ENCODE measurements around the gene NAT8L. TPM values are rescaled to one million over a fixed set of nuclear protein-coding genes. Genes with fewer than 3 reads are reported as not detected.
"Not testable (repeated sequence)": the region's sequence is repeated elsewhere in the genome, so short reads cannot be mapped to it uniquely, and the experiment has no call there.

Gene NAT8L
- not detected for polyA plus RNA-seq

GRCh38 chr4:2059046-2059725 lies at the start of gene NAT8L:
Gene NAT8L, plus strand, starts transcription at chr4:2059327. Its CDS starts 185 bp downstream, at chr4:2059512.
- Mint-ChIP-seq H3K27ac (no peak within 1 kb of the TSS), H3K36me3 (no peaks in the 10 kb centered on the region), H3K4me3 (no peak within 1 kb of the TSS), H3K4me1 (peaks cover 0 to 3% of the 10 kb centered on the region in 2 donors), H3K9me3 (no peaks in the 10 kb centered on the region), H3K27me3 (ENCODE audit: low read depth in 3 of 3) (peaks cover 2 to 18% (median 6%) of the 10 kb centered on the region in 3 donors)
- DNase-seq = no peak

- peaks cover 0 to 8% (median 0%) of the 10 kb centered on the region in 3 donors for H3K36me3 Mint-ChIP-seq
- no peaks in the 10 kb centered on the region for H3K9me3 Mint-ChIP-seq
- DNase-seq = peak; percentile 68 to 71 (median 70)
- H3K27me3 Mint-ChIP-seq (ENCODE audit: low read depth in 3 of 3) = peaks cover 8 to 20% (median 19%) of the 10 kb centered on the region in 3 donors
- H3K4me1 Mint-ChIP-seq = peaks cover 27 to 38% of the 10 kb centered on the region in 2 donors
- peak overlapping the region; percentile 86 to 95 (median 91) for H3K4me3 Mint-ChIP-seq
- peak overlapping the region; percentile 90 to 96 (median 93) for H3K27ac Mint-ChIP-seq
These were observed 49.4 kb upstream of the NAT8L start for GRCh38 chr4:2009651-2010233.

- Mint-ChIP-seq H3K9me3 (no peaks in the 10 kb centered on the region), H3K36me3 (no peaks in the 10 kb centered on the region), H3K4me1 (peaks cover 22 to 26% of the 10 kb centered on the region in 2 donors), H3K27ac (no peak overlapping the region), H3K4me3 (no peak overlapping the region), H3K27me3 (ENCODE audit: low read depth in 3 of 3) (peaks cover 12 to 20% (median 19%) of the 10 kb centered on the region in 3 donors)
- no peak for DNase-seq
These were observed 47.5 kb upstream of the NAT8L start for GRCh38 chr4:2011583-2011982.

DNA sequence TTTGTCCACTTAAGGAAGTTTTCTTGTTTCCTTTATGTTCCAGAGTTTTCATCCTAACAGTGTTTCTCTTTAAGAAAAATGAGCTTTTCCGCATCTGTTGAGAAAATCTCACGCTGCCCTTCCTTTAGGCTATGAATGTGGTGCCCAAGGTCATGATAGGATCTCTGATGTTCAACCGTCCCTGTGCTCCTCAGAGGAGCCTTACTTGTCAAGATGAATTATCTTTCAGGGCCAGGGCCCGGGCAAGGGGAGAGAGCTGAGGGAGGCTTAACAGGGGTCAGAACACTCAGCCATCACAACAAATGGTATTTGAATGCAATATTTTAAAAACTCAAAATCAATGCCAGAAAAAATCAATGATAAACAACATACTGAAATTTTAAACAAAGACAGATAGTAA lies 44.1 kb upstream of the NAT8L start:
- no peak overlapping the region for H3K27ac Mint-ChIP-seq
- H3K9me3 Mint-ChIP-seq = no peaks in the 10 kb centered on the region
- H3K36me3 Mint-ChIP-seq = no peaks in the 10 kb centered on the region
- peaks cover 7 to 19% (median 11%) of the 10 kb centered on the region in 3 donors for H3K27me3 Mint-ChIP-seq (ENCODE audit: low read depth in 3 of 3)
- peaks cover 4 to 8% of the 10 kb centered on the region in 2 donors for H3K4me1 Mint-ChIP-seq
- H3K4me3 Mint-ChIP-seq = no peak overlapping the region
- DNase-seq = no peak

DNA sequence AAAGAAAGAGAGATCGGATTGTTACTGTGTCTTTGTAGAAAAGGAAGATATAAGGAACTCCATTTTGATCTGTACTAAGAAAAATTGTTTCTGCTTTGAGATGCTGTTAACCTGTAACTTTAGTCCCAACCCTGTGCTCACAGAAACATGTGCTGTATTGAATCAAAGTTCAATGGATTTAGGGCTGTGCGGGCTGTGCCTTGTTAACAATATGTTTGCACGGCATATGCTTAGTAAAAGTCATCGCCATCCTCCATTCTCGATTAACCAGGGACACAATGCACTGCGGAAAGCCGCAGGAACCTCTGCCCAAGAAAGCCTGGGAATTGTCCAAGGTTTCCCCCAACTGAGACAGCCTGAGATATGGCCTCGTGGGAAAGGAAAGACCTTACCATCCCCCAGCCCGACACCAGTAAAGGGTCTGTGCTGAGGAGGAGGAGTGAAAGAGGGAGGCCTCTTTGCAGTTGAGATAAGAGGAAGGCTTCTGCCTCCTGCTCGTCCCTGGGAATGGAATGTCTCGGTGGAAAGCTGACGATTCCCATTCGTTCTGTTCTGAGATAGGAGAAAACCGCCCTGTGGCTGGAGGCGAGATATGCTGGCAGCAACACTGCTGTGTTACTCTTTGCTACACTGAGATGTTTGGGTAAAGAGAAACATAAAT lies 37.6 kb upstream of the NAT8L start:
- H3K9me3 Mint-ChIP-seq, H3K36me3 Mint-ChIP-seq, H3K4me1 Mint-ChIP-seq, H3K4me3 Mint-ChIP-seq, H3K27ac Mint-ChIP-seq, DNase-seq: not testable (repeated sequence)
- peaks cover 12 to 21% (median 16%) of the 10 kb centered on the region in 3 donors for H3K27me3 Mint-ChIP-seq (ENCODE audit: low read depth in 3 of 3)

GRCh38 chr4:2024683-2025082 lies 34.4 kb upstream of the NAT8L start:
- Mint-ChIP-seq H3K36me3 (no peaks in the 10 kb centered on the region), H3K4me1 (no peaks in the 10 kb centered on the region), H3K9me3 (peaks cover 0 to 2% (median 0%) of the 10 kb centered on the region in 6 donors), H3K27ac (no peak overlapping the region), H3K27me3 (ENCODE audit: low read depth in 3 of 3) (peaks cover 11 to 29% (median 12%) of the 10 kb centered on the region in 3 donors), H3K4me3 (no peak overlapping the region)
- no peak for DNase-seq

- Mint-ChIP-seq H3K9me3 (peaks cover 0 to 2% (median 0%) of the 10 kb centered on the region in 6 donors), H3K4me3 (no peak overlapping the region), H3K4me1 (no peaks in the 10 kb centered on the region), H3K36me3 (no peaks in the 10 kb centered on the region), H3K27ac (no peak overlapping the region), H3K27me3 (ENCODE audit: low read depth in 3 of 3) (peaks cover 12 to 29% (median 17%) of the 10 kb centered on the region in 3 donors)
- no peak for DNase-seq
These were observed 33.3 kb upstream of the NAT8L start for GRCh38 chr4:2025817-2026216.

- DNase-seq, H3K9me3 Mint-ChIP-seq, H3K36me3 Mint-ChIP-seq, H3K4me1 Mint-ChIP-seq, H3K4me3 Mint-ChIP-seq: not testable (repeated sequence)
- Mint-ChIP-seq H3K27ac (peak overlapping the region in 1 of 6 donors; percentile 23), H3K27me3 (ENCODE audit: low read depth in 3 of 3) (peaks cover 7 to 24% (median 16%) of the 10 kb centered on the region in 3 donors)
These were observed 32.0 kb upstream of the NAT8L start for GRCh38 chr4:2027120-2027519.

DNA sequence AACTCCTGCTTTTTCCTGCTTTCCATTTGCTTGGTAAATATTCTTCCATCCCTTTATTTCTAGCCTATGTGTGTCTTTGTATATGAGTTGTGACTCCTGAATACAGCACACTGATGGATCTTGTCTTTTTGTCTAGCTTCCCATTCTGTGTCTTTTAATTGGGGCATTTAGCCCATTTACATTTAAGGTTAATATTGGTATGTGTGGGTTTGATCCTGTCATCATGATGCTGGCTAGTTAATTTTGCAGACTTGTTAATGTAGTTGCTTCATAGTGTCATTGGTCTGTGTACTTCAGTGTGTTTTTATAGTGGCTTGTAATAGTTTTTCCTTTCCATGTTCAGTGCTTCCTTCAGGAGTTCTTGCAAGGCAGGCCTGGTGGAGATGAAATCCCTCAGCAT lies 28.0 kb upstream of the NAT8L start:
- DNase-seq, H3K27ac Mint-ChIP-seq, H3K4me1 Mint-ChIP-seq, H3K4me3 Mint-ChIP-seq, H3K36me3 Mint-ChIP-seq, H3K9me3 Mint-ChIP-seq: not testable (repeated sequence)
- H3K27me3 Mint-ChIP-seq (ENCODE audit: low read depth in 3 of 3) = peaks cover 5 to 19% (median 16%) of the 10 kb centered on the region in 3 donors

- Mint-ChIP-seq H3K27me3 (ENCODE audit: low read depth in 3 of 3) (peaks cover 5 to 11% (median 11%) of the 10 kb centered on the region in 3 donors), H3K9me3 (no peaks in the 10 kb centered on the region), H3K4me1 (peaks cover 3 to 6% of the 10 kb centered on the region in 2 donors), H3K36me3 (no peaks in the 10 kb centered on the region), H3K4me3 (no peak overlapping the region), H3K27ac (no peak overlapping the region)
- no peak for DNase-seq
These were observed 22.8 kb upstream of the NAT8L start for GRCh38 chr4:2036327-2036726.

GRCh38 chr4:2036866-2037265 lies 22.3 kb upstream of the NAT8L start:
- Mint-ChIP-seq H3K27ac (no peak overlapping the region), H3K9me3 (no peaks in the 10 kb centered on the region), H3K4me3 (no peak overlapping the region), H3K4me1 (peaks cover 3 to 6% of the 10 kb centered on the region in 2 donors), H3K36me3 (no peaks in the 10 kb centered on the region), H3K27me3 (ENCODE audit: low read depth in 3 of 3) (peaks cover 5 to 11% (median 10%) of the 10 kb centered on the region in 3 donors)
- DNase-seq = no peak

DNA sequence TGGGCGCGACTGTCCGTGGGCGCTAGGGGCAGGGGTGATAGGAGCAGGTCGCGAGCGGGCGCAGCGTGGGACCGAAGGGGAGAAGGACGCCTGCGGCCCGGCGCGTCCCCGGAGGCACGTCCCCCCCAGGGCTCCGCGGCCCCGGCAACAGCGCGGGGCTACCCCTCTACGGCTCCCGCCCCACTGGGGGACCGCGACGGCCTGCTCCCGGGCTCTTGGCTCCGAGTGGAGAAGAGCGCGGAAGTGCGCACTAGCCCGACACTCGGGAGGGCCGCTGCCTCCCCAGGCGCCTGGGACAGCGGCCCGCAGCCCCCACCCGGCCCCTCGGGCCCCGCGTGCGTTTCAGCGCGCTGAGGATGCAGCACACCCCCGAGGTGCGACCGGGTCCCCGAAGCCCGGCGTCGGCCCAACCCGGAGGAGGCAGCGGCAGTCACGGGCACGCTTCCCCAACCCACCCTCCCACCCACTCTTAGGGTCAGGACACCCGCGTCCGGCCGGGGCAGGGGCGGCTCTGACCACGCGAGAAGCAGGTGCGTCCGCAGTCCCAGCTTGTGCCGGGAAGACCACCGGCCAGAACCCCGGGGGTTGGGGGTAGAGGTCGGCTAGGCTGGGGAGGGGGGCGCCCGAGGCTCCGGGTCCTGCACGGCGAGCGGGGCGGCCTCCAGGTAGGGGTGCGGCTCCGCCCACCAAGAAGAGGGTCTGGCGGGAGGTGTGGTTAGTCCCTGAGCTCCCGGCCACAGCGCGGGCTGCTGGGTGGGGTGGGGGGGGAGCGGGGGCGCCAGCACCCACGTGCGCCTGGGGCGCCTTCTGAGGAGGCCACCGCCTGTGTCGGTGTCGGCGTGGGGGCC lies 18.5 kb upstream of the NAT8L start:
- H3K27ac Mint-ChIP-seq = no peak overlapping the region
- peak overlapping the region; percentile 47 to 82 (median 68) for H3K4me3 Mint-ChIP-seq
- no peaks in the 10 kb centered on the region for H3K36me3 Mint-ChIP-seq
- peaks cover 4 to 15% (median 11%) of the 10 kb centered on the region in 3 donors for H3K27me3 Mint-ChIP-seq (ENCODE audit: low read depth in 3 of 3)
- DNase-seq = no peak
- H3K9me3 Mint-ChIP-seq = no peaks in the 10 kb centered on the region
- H3K4me1 Mint-ChIP-seq = peaks cover 3 to 6% of the 10 kb centered on the region in 2 donors
